Caco-2 (cell line): ENCODE measurements around the gene PARD3B. TPM values are rescaled to one million over a fixed set of nuclear protein-coding genes. Genes with fewer than 3 reads are reported as not detected.

Experiments
- BruUV-seq: library from RNA; stranded (reverse); fragments of 400-500 nt; replicated peaks from 2 replicates; lab custom pipeline; 2021; lab: Mats Ljungman, UMichigan
- CTCF ChIA-PET: fragments of 300-600 bp; sonication (Branson Sonifier 250); formaldehyde crosslinking; loops from one replicate; lab custom pipeline; 2022; ENCODE audit warnings: antibody characterized with exemption; lab: Charles Lee
- POLR2A ChIA-PET: fragments of 300-600 bp; sonication (Branson Sonifier 250); formaldehyde crosslinking; loops from one replicate; lab custom pipeline; 2022; ENCODE audit warnings: antibody characterized with exemption; lab: Charles Lee
- DNase-seq, 2 experiments: peaks; one replicate each; pipeline versions ENCODE4 v3.0.0 to v3.0.0-alpha.2; 2020 to 2022
- H3K27me3 ChIP-seq: replicated peaks from 2 replicates; pipeline ENCODE4 v1.6.0; 2011; ENCODE audit warnings: low read length; ENCODE audit not compliant: control insufficient read depth, insufficient read depth
- H3K36me3 ChIP-seq: 2 replicates; pipeline ENCODE4 v1.5.1; 2011; ENCODE audit warnings: low read length; ENCODE audit not compliant: control insufficient read depth, insufficient read depth
- H3K4me1 ChIP-seq: fragments of 250-450 bp; sonication (Bioruptor Pico); 2 replicates; pipeline ENCODE4 v1.5.1; 2020; ENCODE audit warnings: mild to moderate bottlenecking
- H3K4me3 ChIP-seq: 2 replicates; pipeline ENCODE4 v1.5.1; 2011; ENCODE audit warnings: low read depth, mild to moderate bottlenecking, control low read depth, low read length
- H3K9me3 ChIP-seq: fragments of 250-450 bp; sonication (Bioruptor Pico); 2 replicates; pipeline ENCODE4 v1.5.1; 2020; ENCODE audit warnings: mild to moderate bottlenecking, moderate library complexity
- H3K27ac Mint-ChIP-seq: one replicate; pipeline ENCODE4 v1.8.0; 2022; ENCODE audit warnings: mixed read lengths; ENCODE audit not compliant: unreplicated experiment
- H3K27me3 Mint-ChIP-seq: one replicate; pipeline ENCODE4 v1.8.0; 2022; ENCODE audit warnings: mixed read lengths; ENCODE audit not compliant: insufficient read depth, unreplicated experiment
- H3K36me3 Mint-ChIP-seq: one replicate; pipeline ENCODE4 v1.8.0; 2022; ENCODE audit warnings: mild to moderate bottlenecking, mixed read lengths; ENCODE audit not compliant: insufficient read depth, unreplicated experiment
- H3K4me1 Mint-ChIP-seq: one replicate; pipeline ENCODE4 v1.8.0; 2022; ENCODE audit warnings: low read depth, mixed read lengths; ENCODE audit not compliant: unreplicated experiment
- H3K4me3 Mint-ChIP-seq: one replicate; pipeline ENCODE4 v1.8.0; 2022; ENCODE audit warnings: mild to moderate bottlenecking, moderate library complexity, mixed read lengths; ENCODE audit not compliant: unreplicated experiment
- H3K9me3 Mint-ChIP-seq: one replicate; pipeline ENCODE4 v1.8.0; 2022; ENCODE audit warnings: mixed read lengths; ENCODE audit not compliant: unreplicated experiment
- intact Hi-C: fragments of 100-400 bp; cut with micrococcal nuclease; formaldehyde crosslinking; loops from one replicate; pipeline ENCODE4 v1.10.0; 2022; ENCODE audit not compliant: unreplicated experiment
- total RNA-seq: library from RNA; stranded (reverse); gene quantifications from 2 replicates; pipeline ENCODE4 v1.2.3, GENCODE V29; 2022
- TF ChIP-seq, protein P1 (sequence below), 2 experiments: fragments of 200-600 bp in 1 of 2; IDR thresholded peaks; 1 replicate in 1 of 2; 2 replicates in 1 of 2; pipeline versions ENCODE4 v1.5.1 to v1.8.0; 2011 to 2022; ENCODE audit warnings: antibody characterized with exemption in 1 of 2, control low read depth in 1 of 2, inconsistent platforms in 1 of 2, low read depth in 1 of 2, low read length in 1 of 2, mild to moderate bottlenecking in 1 of 2, moderate library complexity in 1 of 2; ENCODE audit not compliant: insufficient read depth in 1 of 2, severe bottlenecking in 1 of 2, unreplicated experiment in 1 of 2

The PARD3B gene
- total RNA-seq, 1 experiment from 2014 or later: 68.9 TPM

DNA sequence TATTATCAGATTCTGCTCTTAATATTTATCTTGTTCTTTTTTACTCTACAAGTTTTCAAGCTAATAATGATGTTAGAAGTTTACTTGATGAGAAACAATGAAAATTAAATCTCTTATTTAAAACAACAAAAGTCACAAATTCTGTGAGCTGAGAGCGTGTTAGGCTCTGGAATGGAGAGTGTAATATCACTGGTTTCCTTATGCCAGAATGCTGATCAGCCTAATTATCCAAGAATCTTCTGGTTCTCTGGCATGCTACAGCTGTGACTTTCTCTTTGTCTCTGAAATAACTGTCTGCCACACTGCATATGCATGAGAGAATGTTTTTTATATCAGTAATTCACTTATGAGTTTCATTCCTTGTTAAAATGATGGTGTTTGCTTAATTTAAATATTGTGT, 236.7 kb downstream of the PARD3B start:
- TF ChIP-seq, protein P1, sequence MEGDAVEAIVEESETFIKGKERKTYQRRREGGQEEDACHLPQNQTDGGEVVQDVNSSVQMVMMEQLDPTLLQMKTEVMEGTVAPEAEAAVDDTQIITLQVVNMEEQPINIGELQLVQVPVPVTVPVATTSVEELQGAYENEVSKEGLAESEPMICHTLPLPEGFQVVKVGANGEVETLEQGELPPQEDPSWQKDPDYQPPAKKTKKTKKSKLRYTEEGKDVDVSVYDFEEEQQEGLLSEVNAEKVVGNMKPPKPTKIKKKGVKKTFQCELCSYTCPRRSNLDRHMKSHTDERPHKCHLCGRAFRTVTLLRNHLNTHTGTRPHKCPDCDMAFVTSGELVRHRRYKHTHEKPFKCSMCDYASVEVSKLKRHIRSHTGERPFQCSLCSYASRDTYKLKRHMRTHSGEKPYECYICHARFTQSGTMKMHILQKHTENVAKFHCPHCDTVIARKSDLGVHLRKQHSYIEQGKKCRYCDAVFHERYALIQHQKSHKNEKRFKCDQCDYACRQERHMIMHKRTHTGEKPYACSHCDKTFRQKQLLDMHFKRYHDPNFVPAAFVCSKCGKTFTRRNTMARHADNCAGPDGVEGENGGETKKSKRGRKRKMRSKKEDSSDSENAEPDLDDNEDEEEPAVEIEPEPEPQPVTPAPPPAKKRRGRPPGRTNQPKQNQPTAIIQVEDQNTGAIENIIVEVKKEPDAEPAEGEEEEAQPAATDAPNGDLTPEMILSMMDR (IDR thresholded peaks at IDR 0.05; ENCODE audit: insufficient read depth in 1 of 2, low read depth in 1 of 2, low read length in 1 of 2, severe bottlenecking in 1 of 2, unreplicated experiment in 1 of 2): no peak
- Histone ChIP-seq H3K4me3 (no peak overlapping the region), H3K4me1 (no peaks in the 10 kb centered on the region), H3K36me3 (no peaks in the 10 kb centered on the region), H3K9me3 (no peaks in the 10 kb centered on the region), H3K27me3 (no peaks in the 10 kb centered on the region)
- H3K36me3 Mint-ChIP-seq: no peaks in the 10 kb centered on the region
- no peaks in the 10 kb centered on the region for H3K27me3 Mint-ChIP-seq
- no peak overlapping the region for H3K27ac Mint-ChIP-seq
- no peaks in the 10 kb centered on the region for H3K9me3 Mint-ChIP-seq
- intact Hi-C loops: no loop called here
- CTCF ChIA-PET: no interaction called here
- POLR2A ChIA-PET: no interaction called here
- DNase-seq: no peak
- H3K4me1 Mint-ChIP-seq: no peaks in the 10 kb centered on the region
- no TSS peak for BruUV-seq
- no peak overlapping the region for H3K4me3 Mint-ChIP-seq

DNA sequence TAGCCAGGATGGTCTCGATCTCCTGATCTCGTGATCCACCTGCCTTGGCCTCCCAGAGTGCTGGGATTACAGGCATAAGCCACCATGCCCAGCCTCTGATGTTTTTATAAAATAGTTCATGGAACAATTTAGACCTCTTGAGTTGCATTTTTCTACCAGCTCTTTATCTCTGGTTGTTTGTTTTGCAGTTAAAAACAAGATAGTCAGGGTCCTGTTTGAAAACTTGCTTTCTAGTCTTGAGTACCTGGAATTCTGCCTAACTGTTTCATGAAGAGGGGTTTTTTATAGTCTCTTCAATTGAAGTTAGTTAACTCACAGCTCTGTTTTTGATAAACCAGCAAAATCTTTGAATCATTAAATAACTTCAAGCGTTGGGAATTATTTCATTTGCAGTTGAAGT, 244.8 kb downstream of the PARD3B start:
- Histone ChIP-seq H3K9me3 (no peaks in the 10 kb centered on the region), H3K27me3 (no peaks in the 10 kb centered on the region), H3K4me1 (peaks cover 7% of the 10 kb centered on the region), H3K36me3 (no peaks in the 10 kb centered on the region), H3K4me3 (no peak overlapping the region)
- H3K4me3 Mint-ChIP-seq: no peak overlapping the region
- no peaks in the 10 kb centered on the region for H3K27me3 Mint-ChIP-seq
- BruUV-seq: no TSS peak
- H3K4me1 Mint-ChIP-seq: no peaks in the 10 kb centered on the region
- no peak for DNase-seq
- ChIA-PET CTCF (no interaction called here), POLR2A (no interaction called here)
- TF ChIP-seq, protein P1 (IDR thresholded peaks at IDR 0.05; ENCODE audit: insufficient read depth in 1 of 2, low read depth in 1 of 2, low read length in 1 of 2, severe bottlenecking in 1 of 2, unreplicated experiment in 1 of 2): no peak
- no peak overlapping the region for H3K27ac Mint-ChIP-seq
- H3K9me3 Mint-ChIP-seq: no peaks in the 10 kb centered on the region
- H3K36me3 Mint-ChIP-seq: peaks cover 7% of the 10 kb centered on the region
- intact Hi-C loops: no loop called here

DNA sequence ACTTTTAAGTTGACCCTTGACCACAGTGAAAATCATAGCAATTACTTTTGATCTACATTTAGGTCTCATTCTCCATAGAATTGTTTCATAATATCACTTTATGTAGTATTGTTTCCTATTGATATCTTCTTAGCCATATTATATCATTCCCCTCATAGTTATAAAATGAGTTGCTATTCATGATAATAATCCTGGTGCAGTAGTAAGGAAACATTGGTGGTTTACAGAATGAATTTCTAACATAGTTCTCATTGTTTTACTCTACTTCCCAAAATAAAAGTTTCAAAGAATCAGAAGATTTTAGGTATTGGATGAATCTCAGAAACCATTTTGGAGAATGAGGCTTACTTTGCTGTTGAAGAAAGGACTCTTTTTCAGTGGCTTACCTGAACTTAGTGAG, 246.0 kb downstream of the PARD3B start:
- Mint-ChIP-seq H3K36me3 (peaks cover 7% of the 10 kb centered on the region), H3K27me3 (no peaks in the 10 kb centered on the region), H3K9me3 (no peaks in the 10 kb centered on the region), H3K4me1 (no peaks in the 10 kb centered on the region), H3K27ac (no peak overlapping the region), H3K4me3 (no peak overlapping the region)
- H3K4me1 ChIP-seq: peaks cover 7% of the 10 kb centered on the region
- H3K4me3 ChIP-seq: no peak overlapping the region
- H3K27me3 ChIP-seq: no peaks in the 10 kb centered on the region
- TF ChIP-seq, protein P1 (IDR thresholded peaks at IDR 0.05; ENCODE audit: insufficient read depth in 1 of 2, low read depth in 1 of 2, low read length in 1 of 2, severe bottlenecking in 1 of 2, unreplicated experiment in 1 of 2): no peak
- no peaks in the 10 kb centered on the region for H3K36me3 ChIP-seq
- H3K9me3 ChIP-seq: no peaks in the 10 kb centered on the region
- DNase-seq: no peak
- no TSS peak for BruUV-seq
- CTCF ChIA-PET: no interaction called here
- POLR2A ChIA-PET: no interaction called here
- intact Hi-C loops: no loop called here
